Spleen (tissue), 7 donors: Measurements from ENCODE around the gene GABRG3.
"Not testable (repeated sequence)": the region's sequence is repeated elsewhere in the genome, so short reads cannot be mapped to it uniquely, and the experiment has no call there.

Source experiments
- CTCF ChIP-seq, 11 experiments: fragments of 200-600 bp in 7 of 11; fragments of 450-650 bp in 4 of 11; sonication (generic) in 4 of 11; IDR thresholded peaks in 8 of 11; conservative IDR thresholded peaks in 3 of 11; 1 replicate in 7 of 11; 2 replicates in 4 of 11; pipeline versions ENCODE4 v1.4.0 to v1.8.0; 2016 to 2021; ENCODE audit warnings: antibody characterized with exemption in 11 of 11, inconsistent platforms in 4 of 11, mild to moderate bottlenecking in 1 of 11
- POLR2A ChIP-seq, 3 donors: fragments of 450-650 bp; IDR thresholded peaks; one replicate each; pipeline ENCODE4 v1.5.1; 2017; ENCODE audit warnings: antibody characterized with exemption in 3 of 3, mild to moderate bottlenecking in 1 of 3
- POLR2AphosphoS5 ChIP-seq, 3 donors: sonication (generic); formaldehyde crosslinking; IDR thresholded peaks; one replicate each; pipeline ENCODE4 v1.5.1; 2017; ENCODE audit warnings: antibody characterized with exemption in 3 of 3
- donor health status: DM: no; HTN: no; CAD: no; lungs with moderate emphysema.
- donor health status: DM: no; HTN: no; CAD: no.
- donor health status: DM: no; HTN: no; CAD: no.

- not testable (repeated sequence) for TF ChIP-seq POLR2A (IDR thresholded peaks at IDR 0.05); CTCF (IDR thresholded peaks at IDR 0.05 in 8 of 11, conservative IDR thresholded peaks at IDR 0.05 in 3 of 11); POLR2AphosphoS5 (IDR thresholded peaks at IDR 0.05)
These were observed 220.5 kb downstream of the GABRG3 start for GRCh38 chr15:27191515-27191914.
